ENCODE data around the gene TUBGCP2.
A peak's percentile ranks its signal among the peaks of the same experiment; 100 is the strongest.

TUBGCP2 gene

GRCh38 chr10:133342942-133343341 is 34.3 kb upstream of the TUBGCP2 start:
- no peaks in the 10 kb centered on the region for H3K9me3 ChIP-seq (ENCODE audit: control insufficient read depth in 5 of 5, low read length in 5 of 5)
- no peak overlapping the region for H3K27ac ChIP-seq (ENCODE audit: low read depth, low read length)
- H3K36me3 ChIP-seq (ENCODE audit: control insufficient read depth in 5 of 5, insufficient read depth in 5 of 5, low read length in 5 of 5): no peaks in the 10 kb centered on the region
- H3K4me3 ChIP-seq (ENCODE audit: low read depth in 1 of 5, low read length in 5 of 5): no peak overlapping the region
- H3K4me1 ChIP-seq (ENCODE audit: control insufficient read depth in 5 of 5, insufficient read depth in 5 of 5, low read length in 5 of 5): peaks cover 0 to 6% (median 3%) of the 10 kb centered on the region in 5 donors
- no peak overlapping the region for H3K9ac ChIP-seq (ENCODE audit: low read length in 5 of 5)
- H3K27me3 ChIP-seq (ENCODE audit: control insufficient read depth in 5 of 5, insufficient read depth in 4 of 5, low read length in 5 of 5): peaks cover 5 to 65% (median 38%) of the 10 kb centered on the region in 5 donors

GRCh38 chr10:133341983-133342382 is 33.3 kb upstream of the TUBGCP2 start:
- no peaks in the 10 kb centered on the region for H3K9me3 ChIP-seq (ENCODE audit: control insufficient read depth in 5 of 5, low read length in 5 of 5)
- H3K27ac ChIP-seq (ENCODE audit: low read depth, low read length): no peak overlapping the region
- H3K4me1 ChIP-seq (ENCODE audit: control insufficient read depth in 5 of 5, insufficient read depth in 5 of 5, low read length in 5 of 5): peaks cover 0 to 2% (median under 1%) of the 10 kb centered on the region in 5 donors
- no peaks in the 10 kb centered on the region for H3K36me3 ChIP-seq (ENCODE audit: control insufficient read depth in 5 of 5, insufficient read depth in 5 of 5, low read length in 5 of 5)
- no peak overlapping the region for H3K9ac ChIP-seq (ENCODE audit: low read length in 5 of 5)
- peaks cover 11 to 66% (median 45%) of the 10 kb centered on the region in 5 donors for H3K27me3 ChIP-seq (ENCODE audit: control insufficient read depth in 5 of 5, insufficient read depth in 4 of 5, low read length in 5 of 5)
- no peak overlapping the region for H3K4me3 ChIP-seq (ENCODE audit: low read depth in 1 of 5, low read length in 5 of 5)

- peaks cover 21 to 71% (median 55%) of the 10 kb centered on the region in 5 donors for H3K27me3 ChIP-seq (ENCODE audit: control insufficient read depth in 5 of 5, insufficient read depth in 4 of 5, low read length in 5 of 5)
- no peak overlapping the region for H3K27ac ChIP-seq (ENCODE audit: low read depth, low read length)
- peaks cover 0 to 22% (median 13%) of the 10 kb centered on the region in 5 donors for H3K4me1 ChIP-seq (ENCODE audit: control insufficient read depth in 5 of 5, insufficient read depth in 5 of 5, low read length in 5 of 5)
- no peak overlapping the region for H3K9ac ChIP-seq (ENCODE audit: low read length in 5 of 5)
- no peak overlapping the region for H3K4me3 ChIP-seq (ENCODE audit: low read depth in 1 of 5, low read length in 5 of 5)
- no peaks in the 10 kb centered on the region for H3K9me3 ChIP-seq (ENCODE audit: control insufficient read depth in 5 of 5, low read length in 5 of 5)
- no peaks in the 10 kb centered on the region for H3K36me3 ChIP-seq (ENCODE audit: control insufficient read depth in 5 of 5, insufficient read depth in 5 of 5, low read length in 5 of 5)
These were observed 31.2 kb upstream of the TUBGCP2 start for GRCh38 chr10:133339708-133340380.

GRCh38 chr10:133338080-133339071 is 29.7 kb upstream of the TUBGCP2 start:
- Histone ChIP-seq H3K27me3 (ENCODE audit: control insufficient read depth in 5 of 5, insufficient read depth in 4 of 5, low read length in 5 of 5) (peaks cover 26 to 73% (median 56%) of the 10 kb centered on the region in 5 donors), H3K36me3 (ENCODE audit: control insufficient read depth in 5 of 5, insufficient read depth in 5 of 5, low read length in 5 of 5) (no peaks in the 10 kb centered on the region), H3K9me3 (ENCODE audit: control insufficient read depth in 5 of 5, low read length in 5 of 5) (no peaks in the 10 kb centered on the region), H3K4me3 (ENCODE audit: low read depth in 1 of 5, low read length in 5 of 5) (no peak overlapping the region), H3K9ac (ENCODE audit: low read length in 5 of 5) (no peak overlapping the region), H3K4me1 (ENCODE audit: control insufficient read depth in 5 of 5, insufficient read depth in 5 of 5, low read length in 5 of 5) (peaks cover 0 to 25% (median 13%) of the 10 kb centered on the region in 5 donors), H3K27ac (ENCODE audit: low read depth, low read length) (no peak overlapping the region)

- Histone ChIP-seq H3K4me1 (ENCODE audit: control insufficient read depth in 5 of 5, insufficient read depth in 5 of 5, low read length in 5 of 5) (peaks cover 0 to 25% (median 13%) of the 10 kb centered on the region in 5 donors), H3K27ac (ENCODE audit: low read depth, low read length) (no peak overlapping the region), H3K27me3 (ENCODE audit: control insufficient read depth in 5 of 5, insufficient read depth in 4 of 5, low read length in 5 of 5) (peaks cover 27 to 74% (median 51%) of the 10 kb centered on the region in 5 donors), H3K4me3 (ENCODE audit: low read depth in 1 of 5, low read length in 5 of 5) (no peak overlapping the region), H3K36me3 (ENCODE audit: control insufficient read depth in 5 of 5, insufficient read depth in 5 of 5, low read length in 5 of 5) (no peaks in the 10 kb centered on the region), H3K9ac (ENCODE audit: low read length in 5 of 5) (no peak overlapping the region), H3K9me3 (ENCODE audit: control insufficient read depth in 5 of 5, low read length in 5 of 5) (no peaks in the 10 kb centered on the region)
These were observed 28.7 kb upstream of the TUBGCP2 start for GRCh38 chr10:133337370-133337725.

GRCh38 chr10:133336577-133337369 is 28.1 kb upstream of the TUBGCP2 start, which contains the start of gene CALY:
CALY (minus strand) TSS chr10:133336896; CDS start chr10:133328989, 7,907 bp downstream.
- Histone ChIP-seq H3K9ac (ENCODE audit: low read length in 5 of 5) (no peak within 1 kb of the TSS), H3K27me3 (ENCODE audit: control insufficient read depth in 5 of 5, insufficient read depth in 4 of 5, low read length in 5 of 5) (peaks cover 29 to 76% (median 51%) of the 10 kb centered on the region in 5 donors)

GRCh38 chr10:133336118-133336576 is 27.5 kb upstream of the TUBGCP2 start:
- Histone ChIP-seq H3K27ac (ENCODE audit: low read depth, low read length) (no peak overlapping the region), H3K36me3 (ENCODE audit: control insufficient read depth in 5 of 5, insufficient read depth in 5 of 5, low read length in 5 of 5) (no peaks in the 10 kb centered on the region), H3K27me3 (ENCODE audit: control insufficient read depth in 5 of 5, insufficient read depth in 4 of 5, low read length in 5 of 5) (peaks cover 29 to 73% (median 51%) of the 10 kb centered on the region in 5 donors), H3K9ac (ENCODE audit: low read length in 5 of 5) (no peak overlapping the region), H3K4me1 (ENCODE audit: control insufficient read depth in 5 of 5, insufficient read depth in 5 of 5, low read length in 5 of 5) (peaks cover 0 to 25% (median 13%) of the 10 kb centered on the region in 5 donors), H3K4me3 (ENCODE audit: low read depth in 1 of 5, low read length in 5 of 5) (peak overlapping the region in 1 of 5 donors; percentile 52), H3K9me3 (ENCODE audit: control insufficient read depth in 5 of 5, low read length in 5 of 5) (no peaks in the 10 kb centered on the region)

More at GRCh38 chr10:133336577-133337369, 28.1 kb upstream of the TUBGCP2 start, which contains the start of gene CALY:
- peak within 1 kb of the TSS in 1 of 5 donors; percentile 52 for H3K4me3 ChIP-seq (ENCODE audit: low read depth in 1 of 5, low read length in 5 of 5)
- H3K4me1 ChIP-seq (ENCODE audit: control insufficient read depth in 5 of 5, insufficient read depth in 5 of 5, low read length in 5 of 5): peaks cover 0 to 25% (median 13%) of the 10 kb centered on the region in 5 donors
- H3K27ac ChIP-seq (ENCODE audit: low read depth, low read length): no peak within 1 kb of the TSS
- H3K9me3 ChIP-seq (ENCODE audit: control insufficient read depth in 5 of 5, low read length in 5 of 5): no peaks in the 10 kb centered on the region
- H3K36me3 ChIP-seq (ENCODE audit: control insufficient read depth in 5 of 5, insufficient read depth in 5 of 5, low read length in 5 of 5): no peaks in the 10 kb centered on the region

GRCh38 chr10:133335246-133336117 is 26.8 kb upstream of the TUBGCP2 start:
- H3K4me1 ChIP-seq (ENCODE audit: control insufficient read depth in 5 of 5, insufficient read depth in 5 of 5, low read length in 5 of 5): peaks cover 0 to 25% (median 13%) of the 10 kb centered on the region in 5 donors
- peaks cover 32 to 74% (median 51%) of the 10 kb centered on the region in 5 donors for H3K27me3 ChIP-seq (ENCODE audit: control insufficient read depth in 5 of 5, insufficient read depth in 4 of 5, low read length in 5 of 5)
- H3K36me3 ChIP-seq (ENCODE audit: control insufficient read depth in 5 of 5, insufficient read depth in 5 of 5, low read length in 5 of 5): no peaks in the 10 kb centered on the region
- H3K4me3 ChIP-seq (ENCODE audit: low read depth in 1 of 5, low read length in 5 of 5): peak overlapping the region in 3 of 5 donors; percentile 40 to 52 (median 41)
- H3K9ac ChIP-seq (ENCODE audit: low read length in 5 of 5): peak overlapping the region in 2 of 5 donors; percentile 39 to 42
- H3K9me3 ChIP-seq (ENCODE audit: control insufficient read depth in 5 of 5, low read length in 5 of 5): no peaks in the 10 kb centered on the region
- H3K27ac ChIP-seq (ENCODE audit: low read depth, low read length): no peak overlapping the region
